ENCODE results near the gene PFDN1.
A peak's percentile ranks its signal among the peaks of the same experiment; 100 is the strongest.

The PFDN1 gene

DNA sequence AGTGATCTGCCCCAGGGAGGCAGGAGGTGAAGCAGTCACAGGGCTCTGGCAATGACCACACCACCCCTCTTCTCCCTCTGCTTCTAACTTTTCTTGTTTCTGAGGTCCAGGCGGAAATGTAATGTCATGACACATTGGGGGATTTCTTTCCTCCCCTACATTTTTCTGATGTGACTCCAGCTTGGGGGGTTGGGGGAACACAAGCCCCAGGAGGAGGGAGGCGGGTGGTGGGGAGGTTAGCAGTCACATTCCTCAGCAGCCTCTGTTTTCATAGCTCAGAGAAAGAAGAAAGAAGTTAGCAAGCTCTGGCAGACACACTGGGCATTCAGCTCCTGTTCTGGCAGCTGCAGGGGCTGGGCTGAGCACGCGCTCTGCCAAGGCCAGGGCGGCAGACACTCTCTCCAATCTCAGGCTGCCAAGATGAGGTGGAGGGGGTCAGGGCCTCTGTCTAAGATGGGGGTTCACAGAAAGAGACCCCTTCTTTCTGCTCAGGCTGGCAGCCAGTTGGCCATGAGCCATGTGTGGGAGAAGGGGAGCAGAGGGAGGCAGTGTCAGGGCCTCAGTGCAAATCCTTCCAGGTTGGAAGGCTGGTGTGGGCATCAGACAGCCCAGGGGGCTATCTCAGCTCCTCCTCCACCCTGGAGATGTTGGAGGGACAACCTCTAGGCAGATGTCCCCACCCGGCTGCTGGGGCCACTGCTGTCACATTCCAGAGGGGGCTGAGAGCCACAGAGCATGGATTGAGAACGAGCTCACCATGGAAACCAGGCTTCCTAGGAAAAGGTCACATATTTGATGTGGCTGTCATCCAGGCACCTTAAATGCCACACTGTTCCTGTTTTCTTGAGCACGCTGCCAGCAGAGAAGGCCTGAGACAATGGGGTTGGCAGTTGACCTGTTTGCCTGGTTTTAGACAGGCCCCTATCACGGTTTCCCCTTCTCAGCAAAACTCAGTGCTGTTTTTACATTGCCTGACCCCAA lies 20.1 kb upstream of the PFDN1 start:
- no peak overlapping the region for H2AFZ ChIP-seq (ENCODE audit: low read depth, low read length)
- peaks cover 34% of the 10 kb centered on the region for H3K4me1 ChIP-seq (ENCODE audit: insufficient read depth, low read length)
- H3K27me3 ChIP-seq (ENCODE audit: insufficient read depth, low read length), result no peaks in the 10 kb centered on the region
- no peak overlapping the region for H3K4me3 ChIP-seq (ENCODE audit: low read length)
- H3K36me3 ChIP-seq (ENCODE audit: insufficient read depth, low read length), result no peaks in the 10 kb centered on the region
- H3K9me3 ChIP-seq (ENCODE audit: low read length), result no peaks in the 10 kb centered on the region

DNA sequence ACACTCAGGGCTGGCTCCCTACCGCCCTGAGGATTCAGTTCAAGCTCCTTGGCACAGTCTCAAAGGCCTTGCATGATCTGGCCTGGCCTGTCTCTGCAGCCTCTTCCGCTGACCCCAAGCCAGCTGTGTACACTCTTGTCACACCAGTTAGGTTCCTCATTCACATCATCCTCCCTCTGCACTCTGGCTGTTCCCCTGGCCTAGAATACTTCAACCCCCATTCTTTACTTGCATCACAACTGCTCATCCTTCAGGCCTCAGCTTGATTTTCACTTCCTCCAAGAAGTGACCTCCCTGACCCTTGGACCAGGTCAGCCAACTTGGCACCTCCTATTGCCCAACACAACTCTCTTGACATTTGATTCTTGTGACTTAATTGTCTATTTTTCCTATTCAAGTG lies 18.9 kb upstream of the PFDN1 start:
- Histone ChIP-seq H3K4me1 (ENCODE audit: insufficient read depth, low read length) (peaks cover 23% of the 10 kb centered on the region), H3K36me3 (ENCODE audit: insufficient read depth, low read length) (no peaks in the 10 kb centered on the region), H3K9me3 (ENCODE audit: low read length) (no peaks in the 10 kb centered on the region), H3K4me3 (ENCODE audit: low read length) (no peak overlapping the region), H3K27me3 (ENCODE audit: insufficient read depth, low read length) (no peaks in the 10 kb centered on the region), H2AFZ (ENCODE audit: low read depth, low read length) (no peak overlapping the region)

DNA sequence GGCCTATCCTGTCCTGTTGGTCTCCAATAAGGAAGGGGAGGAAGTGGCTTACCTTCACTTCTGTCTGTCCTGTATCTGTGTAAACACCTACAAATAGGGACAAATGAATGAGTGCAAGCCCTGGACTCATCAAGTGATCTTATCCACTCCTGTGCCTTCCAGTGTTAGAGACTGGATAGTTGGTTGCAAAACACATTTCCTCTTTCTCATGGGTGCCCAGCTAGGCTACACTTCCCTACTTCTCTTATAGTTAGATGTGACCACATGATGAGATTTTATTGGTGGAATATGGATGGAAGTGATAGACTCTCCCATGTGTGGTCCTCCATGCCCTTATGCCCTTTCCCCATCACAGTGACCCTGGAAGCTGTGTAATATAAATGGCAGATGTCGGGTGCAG lies 16.9 kb upstream of the PFDN1 start:
- Histone ChIP-seq H3K36me3 (ENCODE audit: insufficient read depth, low read length) (no peaks in the 10 kb centered on the region), H3K9me3 (ENCODE audit: low read length) (no peaks in the 10 kb centered on the region)

DNA sequence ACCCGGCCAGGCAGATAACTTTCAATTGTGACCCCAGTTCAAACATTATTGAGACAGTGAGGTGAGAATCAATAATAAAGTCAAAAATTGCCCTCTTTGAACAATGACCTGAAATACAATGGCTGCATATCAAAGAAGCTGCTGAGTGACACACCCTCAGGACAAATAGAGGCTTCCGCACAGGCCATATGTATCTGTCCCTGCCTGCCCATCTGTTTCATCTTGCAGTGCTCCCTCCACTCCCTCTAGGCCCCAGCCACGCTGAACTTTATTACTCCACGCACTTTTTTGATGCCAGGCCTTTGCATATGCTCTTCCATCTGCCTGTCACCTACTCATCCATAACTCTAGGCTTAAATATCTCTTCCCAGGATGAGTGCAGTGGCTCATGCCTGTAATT lies 15.9 kb upstream of the PFDN1 start:
- Histone ChIP-seq H3K36me3 (ENCODE audit: insufficient read depth, low read length) (no peaks in the 10 kb centered on the region), H3K27me3 (ENCODE audit: insufficient read depth, low read length) (no peaks in the 10 kb centered on the region), H3K9me3 (ENCODE audit: low read length) (no peaks in the 10 kb centered on the region), H3K4me3 (ENCODE audit: low read length) (no peak overlapping the region), H3K4me1 (ENCODE audit: insufficient read depth, low read length) (peaks cover 12% of the 10 kb centered on the region), H2AFZ (ENCODE audit: low read depth, low read length) (no peak overlapping the region)

More for the DNA sequence above, 16.9 kb upstream of the PFDN1 start:
- peaks cover 22% of the 10 kb centered on the region for H3K4me1 ChIP-seq (ENCODE audit: insufficient read depth, low read length)
- no peak overlapping the region for H2AFZ ChIP-seq (ENCODE audit: low read depth, low read length)
- H3K4me3 ChIP-seq (ENCODE audit: low read length), result no peak overlapping the region
- no peaks in the 10 kb centered on the region for H3K27me3 ChIP-seq (ENCODE audit: insufficient read depth, low read length)

DNA sequence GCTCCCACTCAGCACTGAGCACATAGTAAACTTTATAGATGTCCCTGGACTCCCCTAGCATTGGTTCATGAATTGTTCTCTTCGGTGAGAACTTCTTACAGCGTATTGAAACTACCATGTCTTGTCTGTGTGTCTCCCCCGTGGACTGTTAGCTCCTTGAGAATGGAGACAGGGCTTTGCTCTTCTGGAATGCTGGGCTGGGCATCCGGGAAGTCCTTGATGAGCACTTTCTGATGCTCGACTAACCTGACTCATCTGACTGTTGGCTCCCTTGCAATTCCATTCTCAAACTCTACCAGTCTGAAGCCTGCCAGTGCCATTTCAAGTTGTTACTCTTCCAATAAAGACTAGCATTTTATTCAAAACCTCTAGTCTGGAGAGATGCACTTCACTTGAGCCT lies 15.0 kb upstream of the PFDN1 start:
- peaks cover 3% of the 10 kb centered on the region for H3K4me1 ChIP-seq (ENCODE audit: insufficient read depth, low read length)
- H2AFZ ChIP-seq (ENCODE audit: low read depth, low read length), result no peak overlapping the region
- H3K4me3 ChIP-seq (ENCODE audit: low read length), result no peak overlapping the region
- no peaks in the 10 kb centered on the region for H3K36me3 ChIP-seq (ENCODE audit: insufficient read depth, low read length)
- no peaks in the 10 kb centered on the region for H3K27me3 ChIP-seq (ENCODE audit: insufficient read depth, low read length)
- H3K9me3 ChIP-seq (ENCODE audit: low read length), result no peaks in the 10 kb centered on the region

DNA sequence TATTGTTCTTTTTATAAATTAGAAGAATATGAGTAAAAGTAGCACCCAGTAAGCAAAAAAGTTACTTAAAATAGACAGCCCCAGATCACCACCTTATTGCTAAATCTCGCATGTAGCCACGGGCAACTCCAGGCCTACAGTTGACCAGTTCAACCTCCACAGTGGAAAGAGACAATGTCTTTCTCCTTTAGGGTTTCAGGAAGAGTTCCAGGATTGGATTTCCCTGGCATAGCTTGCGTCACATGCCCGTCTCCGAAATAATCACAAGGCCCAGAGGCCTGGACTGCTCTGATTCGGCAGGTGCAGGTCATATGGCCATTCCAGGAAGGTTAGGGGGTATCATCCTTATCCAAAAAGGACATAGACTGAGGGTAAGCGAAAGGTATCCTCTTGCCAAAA lies 9.9 kb upstream of the PFDN1 start:
- H2AFZ ChIP-seq (ENCODE audit: low read depth, low read length), result no peak overlapping the region
- peaks cover 13% of the 10 kb centered on the region for H3K4me1 ChIP-seq (ENCODE audit: insufficient read depth, low read length)
- H3K9me3 ChIP-seq (ENCODE audit: low read length), result no peaks in the 10 kb centered on the region
- no peak overlapping the region for H3K4me3 ChIP-seq (ENCODE audit: low read length)
- no peaks in the 10 kb centered on the region for H3K27me3 ChIP-seq (ENCODE audit: insufficient read depth, low read length)
- no peaks in the 10 kb centered on the region for H3K36me3 ChIP-seq (ENCODE audit: insufficient read depth, low read length)

DNA sequence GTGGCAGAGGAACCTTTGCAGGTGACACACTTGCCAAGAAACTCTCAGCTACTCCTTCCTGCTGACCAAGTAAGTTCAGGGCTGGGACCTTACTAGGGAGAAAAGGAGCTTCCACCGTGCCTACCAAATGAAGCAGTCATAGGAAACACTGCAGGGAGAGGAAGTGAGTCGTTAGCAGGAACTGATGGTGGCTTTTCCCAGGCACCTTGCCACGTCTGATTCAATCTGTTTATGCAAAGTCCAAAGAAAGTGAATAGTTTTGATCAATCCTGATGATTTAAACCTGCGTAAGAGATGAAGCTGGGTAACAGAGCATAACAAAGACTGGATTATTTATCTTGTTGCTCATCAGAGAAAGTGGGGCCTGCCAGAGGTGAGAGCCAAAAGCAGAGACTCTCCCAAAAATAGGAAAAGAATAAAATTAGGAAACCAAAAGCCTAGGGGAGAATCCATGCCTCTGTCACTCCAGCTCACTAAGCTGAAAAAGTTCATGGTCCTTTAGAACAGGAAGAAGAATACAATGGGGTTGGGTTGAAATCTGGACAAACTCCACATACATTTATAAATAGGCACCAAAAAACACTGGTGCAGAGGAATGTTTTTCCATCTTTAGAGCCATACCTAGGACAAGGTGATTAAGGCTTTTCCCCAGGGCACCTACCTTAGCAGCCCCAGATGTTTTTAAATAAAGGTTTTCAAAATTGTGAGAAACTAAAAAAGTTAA lies 9.3 kb upstream of the PFDN1 start:
- peaks cover 13% of the 10 kb centered on the region for H3K4me1 ChIP-seq (ENCODE audit: insufficient read depth, low read length)
- no peaks in the 10 kb centered on the region for H3K27me3 ChIP-seq (ENCODE audit: insufficient read depth, low read length)
- H3K9me3 ChIP-seq (ENCODE audit: low read length), result no peaks in the 10 kb centered on the region
- no peaks in the 10 kb centered on the region for H3K36me3 ChIP-seq (ENCODE audit: insufficient read depth, low read length)
- H3K4me3 ChIP-seq (ENCODE audit: low read length), result no peak overlapping the region
- peak overlapping the region; percentile 60 for H2AFZ ChIP-seq (ENCODE audit: low read depth, low read length)

DNA sequence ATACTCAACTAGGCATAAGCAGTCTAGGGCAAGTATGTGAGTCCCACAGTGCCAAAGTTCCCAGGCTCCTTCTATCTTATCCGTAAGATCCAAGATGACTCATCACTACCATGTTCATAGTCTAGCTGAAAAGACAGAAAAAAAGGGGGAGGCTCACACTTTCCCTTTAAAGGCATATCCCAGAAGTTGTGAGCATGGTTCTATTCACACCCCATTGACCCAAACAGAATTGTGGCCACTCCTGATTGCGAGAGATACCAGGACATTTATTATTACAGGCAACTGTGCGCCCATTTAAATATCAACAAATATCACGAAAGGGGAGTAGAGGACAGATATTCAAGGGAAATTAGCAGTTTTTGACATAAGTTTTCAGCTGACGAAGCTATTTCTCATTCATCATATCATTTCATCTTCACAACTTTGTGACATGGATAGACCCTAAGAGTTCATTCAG lies 8.1 kb upstream of the PFDN1 start:
- Histone ChIP-seq H3K36me3 (ENCODE audit: insufficient read depth, low read length) (no peaks in the 10 kb centered on the region), H2AFZ (ENCODE audit: low read depth, low read length) (no peak overlapping the region), H3K4me1 (ENCODE audit: insufficient read depth, low read length) (peaks cover 13% of the 10 kb centered on the region), H3K27me3 (ENCODE audit: insufficient read depth, low read length) (no peaks in the 10 kb centered on the region), H3K9me3 (ENCODE audit: low read length) (no peaks in the 10 kb centered on the region), H3K4me3 (ENCODE audit: low read length) (no peak overlapping the region)

DNA sequence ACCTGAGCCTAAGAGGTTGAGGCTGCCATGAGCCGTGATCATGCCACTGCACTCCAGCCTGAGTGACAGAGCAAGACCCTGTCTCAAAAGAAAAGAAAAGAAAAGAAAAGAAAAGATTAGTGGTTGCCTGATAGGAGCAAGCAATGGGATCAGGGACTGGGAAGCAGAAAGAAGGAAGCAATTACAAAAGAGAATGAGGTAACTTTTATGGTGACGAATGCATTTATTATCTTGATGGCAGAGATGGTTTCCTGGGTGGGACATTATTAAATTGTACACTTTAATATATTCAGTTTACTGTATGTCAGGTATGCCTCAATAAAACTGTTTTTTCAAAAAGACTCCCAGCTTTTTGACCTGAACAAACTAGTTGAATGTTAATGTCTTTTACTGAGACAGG lies 7.5 kb upstream of the PFDN1 start:
- H3K4me3 ChIP-seq (ENCODE audit: low read length), result no peak overlapping the region

DNA sequence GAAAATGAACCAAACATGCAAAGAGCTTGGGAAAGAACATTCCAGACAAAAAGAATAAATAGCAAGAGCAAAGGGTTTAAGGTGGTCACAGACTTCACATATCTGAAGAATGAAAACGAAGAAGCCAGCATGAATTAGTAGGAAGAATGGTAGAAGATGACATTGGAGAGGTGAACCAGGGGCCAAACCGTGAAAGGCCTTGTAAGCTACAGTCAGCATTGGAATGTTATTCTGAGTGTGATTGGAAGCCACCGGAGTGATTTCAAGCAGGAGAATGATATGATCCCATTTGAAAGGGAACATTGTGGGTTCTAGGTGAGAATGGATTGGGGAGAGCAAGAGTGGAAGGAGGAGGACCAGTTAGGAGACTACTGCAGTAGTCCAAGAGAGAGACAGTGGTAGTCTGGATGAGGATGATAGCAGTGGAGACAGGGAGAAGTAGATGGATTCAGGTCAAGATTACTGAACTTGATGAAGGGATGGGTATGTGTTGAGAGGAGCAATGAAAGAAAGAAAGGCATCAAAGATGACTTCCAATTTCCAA lies 6.9 kb upstream of the PFDN1 start:
- Histone ChIP-seq H3K36me3 (ENCODE audit: insufficient read depth, low read length) (no peaks in the 10 kb centered on the region), H3K27me3 (ENCODE audit: insufficient read depth, low read length) (no peaks in the 10 kb centered on the region), H3K9me3 (ENCODE audit: low read length) (no peaks in the 10 kb centered on the region), H3K4me1 (ENCODE audit: insufficient read depth, low read length) (peaks cover 13% of the 10 kb centered on the region), H2AFZ (ENCODE audit: low read depth, low read length) (no peak overlapping the region), H3K4me3 (ENCODE audit: low read length) (no peak overlapping the region)

More for the DNA sequence above, 7.5 kb upstream of the PFDN1 start:
- no peaks in the 10 kb centered on the region for H3K27me3 ChIP-seq (ENCODE audit: insufficient read depth, low read length)
- H3K9me3 ChIP-seq (ENCODE audit: low read length), result no peaks in the 10 kb centered on the region
- no peaks in the 10 kb centered on the region for H3K36me3 ChIP-seq (ENCODE audit: insufficient read depth, low read length)
- H3K4me1 ChIP-seq (ENCODE audit: insufficient read depth, low read length), result peaks cover 13% of the 10 kb centered on the region
- H2AFZ ChIP-seq (ENCODE audit: low read depth, low read length), result no peak overlapping the region

DNA sequence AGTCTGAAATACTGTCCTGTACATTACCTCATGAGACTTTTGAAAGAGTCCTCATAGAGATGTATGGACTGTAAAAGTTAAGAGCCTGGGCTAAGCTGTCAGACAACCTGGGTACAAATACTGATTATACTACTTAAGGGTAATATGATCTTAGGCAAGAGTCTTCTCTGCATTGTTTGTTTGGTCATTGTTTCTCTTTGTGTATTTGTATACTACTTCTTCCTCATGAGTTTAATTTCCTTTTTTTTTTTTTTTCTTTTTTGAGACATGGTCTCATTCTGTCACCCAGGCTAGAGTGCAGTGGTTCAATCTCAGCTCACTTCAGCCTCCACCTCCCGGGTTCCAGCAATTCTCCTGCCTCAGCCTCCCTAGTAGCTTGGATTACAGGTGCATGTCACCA lies 2.6 kb upstream of the PFDN1 start:
- Histone ChIP-seq H3K36me3 (ENCODE audit: insufficient read depth, low read length) (no peaks in the 10 kb centered on the region), H3K4me3 (ENCODE audit: low read length) (no peak overlapping the region), H3K4me1 (ENCODE audit: insufficient read depth, low read length) (peaks cover 10% of the 10 kb centered on the region), H3K27me3 (ENCODE audit: insufficient read depth, low read length) (no peaks in the 10 kb centered on the region), H3K9me3 (ENCODE audit: low read length) (no peaks in the 10 kb centered on the region), H2AFZ (ENCODE audit: low read depth, low read length) (no peak overlapping the region)

DNA sequence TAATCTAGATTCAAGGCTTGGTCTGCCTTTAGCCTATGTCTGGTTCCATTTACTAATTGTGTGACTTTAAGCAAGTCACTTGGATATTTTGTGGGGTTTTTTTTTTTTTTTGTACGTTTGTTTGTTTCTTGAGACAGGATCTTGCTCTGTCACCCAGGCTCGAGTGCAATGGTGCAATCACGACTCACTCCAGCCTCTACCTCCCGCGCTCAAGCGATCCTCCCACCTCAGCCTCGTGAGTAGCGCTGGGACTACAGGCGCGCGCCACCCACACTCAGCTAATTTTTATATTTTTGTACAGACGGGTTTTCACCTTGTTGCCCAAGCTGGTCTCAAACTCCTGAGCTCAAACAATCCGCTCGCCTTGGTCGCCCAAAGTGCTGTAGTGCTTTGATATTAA lies 1.1 kb upstream of the PFDN1 start:
- no peak overlapping the region for H3K4me3 ChIP-seq (ENCODE audit: low read length)
- no peak overlapping the region for H2AFZ ChIP-seq (ENCODE audit: low read depth, low read length)
- peaks cover 14% of the 10 kb centered on the region for H3K36me3 ChIP-seq (ENCODE audit: insufficient read depth, low read length)
- peaks cover 10% of the 10 kb centered on the region for H3K4me1 ChIP-seq (ENCODE audit: insufficient read depth, low read length)
- H3K9me3 ChIP-seq (ENCODE audit: low read length), result no peaks in the 10 kb centered on the region
- no peaks in the 10 kb centered on the region for H3K27me3 ChIP-seq (ENCODE audit: insufficient read depth, low read length)

DNA sequence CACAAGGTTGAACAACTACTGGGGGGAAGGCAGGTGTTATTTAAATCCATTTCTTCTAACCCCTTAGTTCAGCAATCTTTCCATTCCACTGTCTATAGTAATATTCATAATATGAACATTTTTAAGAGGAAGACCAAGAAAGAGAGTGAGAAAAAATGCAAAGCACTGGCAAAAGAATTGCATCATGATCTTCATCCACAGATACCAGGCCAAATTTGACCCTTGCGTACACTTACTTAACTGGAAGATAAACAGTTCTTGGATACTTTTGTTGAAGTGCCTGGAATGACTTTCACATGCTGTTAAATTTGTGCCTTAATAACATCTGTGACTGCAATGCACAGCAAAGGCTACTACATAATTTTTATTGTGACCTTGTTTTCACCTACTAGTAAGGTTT lies 1.8 kb downstream of the PFDN1 start:
- H2AFZ ChIP-seq (ENCODE audit: low read depth, low read length), result no peak overlapping the region
- H3K9me3 ChIP-seq (ENCODE audit: low read length), result no peaks in the 10 kb centered on the region
- H3K36me3 ChIP-seq (ENCODE audit: insufficient read depth, low read length), result peaks cover 27% of the 10 kb centered on the region
- H3K4me1 ChIP-seq (ENCODE audit: insufficient read depth, low read length), result peaks cover 27% of the 10 kb centered on the region
- no peaks in the 10 kb centered on the region for H3K27me3 ChIP-seq (ENCODE audit: insufficient read depth, low read length)
- peak overlapping the region; percentile 85 for H3K4me3 ChIP-seq (ENCODE audit: low read length)

Data from neuron (in vitro differentiated cells).